Transverse colon (tissue), 4 donors: Measurements from ENCODE around the gene FKBP9.

ENCODE experiments used
- POLR2A ChIP-seq: fragments of 450-650 bp; IDR thresholded peaks from one replicate; pipeline ENCODE4 v1.6.1; 2016; ENCODE audit warnings: antibody characterized with exemption, mild to moderate bottlenecking, moderate library complexity
- POLR2AphosphoS5 ChIP-seq, 3 donors: sonication (generic); formaldehyde crosslinking; IDR thresholded peaks; one replicate each; pipeline ENCODE4 v1.6.1; 2016; ENCODE audit warnings: antibody characterized with exemption in 3 of 3
- TF ChIP-seq, protein P1 (sequence below), 5 experiments: fragments of 200-600 bp in 3 of 5; fragments of 450-650 bp in 2 of 5; sonication (generic) in 3 of 5; IDR thresholded peaks; 1 replicate in 2 of 5; 2 replicates in 3 of 5; pipeline ENCODE4 v1.5.1; 2016 to 2017; ENCODE audit warnings: antibody characterized with exemption in 5 of 5, inconsistent platforms in 3 of 5, mild to moderate bottlenecking in 2 of 5, moderate library complexity in 1 of 5

DNA sequence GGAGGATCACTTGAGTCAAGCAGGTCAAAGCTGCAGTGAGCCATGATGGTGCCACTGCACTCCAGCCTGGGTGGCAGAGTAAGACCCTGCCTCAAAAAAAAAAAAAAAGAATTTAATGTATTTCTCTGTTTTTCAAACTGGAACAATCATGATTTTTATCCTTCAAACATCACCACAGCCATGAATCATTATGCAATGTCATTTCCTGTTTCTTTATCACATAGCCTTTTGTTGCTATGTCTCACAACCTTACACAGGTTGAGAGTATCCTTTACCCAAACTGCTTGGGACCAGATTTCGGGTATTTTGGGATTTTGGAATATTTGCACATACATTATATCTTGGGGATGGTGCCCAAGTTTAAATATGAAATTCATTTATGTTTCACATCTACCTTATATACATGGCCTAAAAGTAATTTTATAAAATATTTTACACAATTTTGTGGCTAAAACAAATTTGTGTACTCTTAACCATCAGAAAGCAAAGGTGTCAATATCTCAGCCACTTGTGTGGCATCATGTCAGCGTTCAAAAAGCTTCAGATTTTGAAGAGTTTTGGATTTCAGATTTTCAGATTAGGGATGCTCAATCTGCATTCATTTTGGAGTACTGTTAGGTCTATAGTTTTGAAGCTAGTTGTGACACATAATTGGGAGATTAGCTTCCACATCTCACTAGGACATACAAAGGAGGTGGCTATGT is 97.2 kb downstream of the FKBP9 start:
- TF ChIP-seq, protein P1, sequence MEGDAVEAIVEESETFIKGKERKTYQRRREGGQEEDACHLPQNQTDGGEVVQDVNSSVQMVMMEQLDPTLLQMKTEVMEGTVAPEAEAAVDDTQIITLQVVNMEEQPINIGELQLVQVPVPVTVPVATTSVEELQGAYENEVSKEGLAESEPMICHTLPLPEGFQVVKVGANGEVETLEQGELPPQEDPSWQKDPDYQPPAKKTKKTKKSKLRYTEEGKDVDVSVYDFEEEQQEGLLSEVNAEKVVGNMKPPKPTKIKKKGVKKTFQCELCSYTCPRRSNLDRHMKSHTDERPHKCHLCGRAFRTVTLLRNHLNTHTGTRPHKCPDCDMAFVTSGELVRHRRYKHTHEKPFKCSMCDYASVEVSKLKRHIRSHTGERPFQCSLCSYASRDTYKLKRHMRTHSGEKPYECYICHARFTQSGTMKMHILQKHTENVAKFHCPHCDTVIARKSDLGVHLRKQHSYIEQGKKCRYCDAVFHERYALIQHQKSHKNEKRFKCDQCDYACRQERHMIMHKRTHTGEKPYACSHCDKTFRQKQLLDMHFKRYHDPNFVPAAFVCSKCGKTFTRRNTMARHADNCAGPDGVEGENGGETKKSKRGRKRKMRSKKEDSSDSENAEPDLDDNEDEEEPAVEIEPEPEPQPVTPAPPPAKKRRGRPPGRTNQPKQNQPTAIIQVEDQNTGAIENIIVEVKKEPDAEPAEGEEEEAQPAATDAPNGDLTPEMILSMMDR (IDR thresholded peaks at IDR 0.05): no peak
- no peak for TF ChIP-seq POLR2AphosphoS5 (IDR thresholded peaks at IDR 0.05)
- TF ChIP-seq POLR2A: no peak
